Measurements from ENCODE around the gene HBQ1. TPM values are rescaled to one million over a fixed set of nuclear protein-coding genes. Genes with fewer than 3 reads are reported as not detected.
"Not testable (repeated sequence)": the region's sequence is repeated elsewhere in the genome, so short reads cannot be mapped to it uniquely, and the experiment has no call there.

The HBQ1 gene
- total RNA-seq, 2 donors from 2014 or later = not detected

DNA sequence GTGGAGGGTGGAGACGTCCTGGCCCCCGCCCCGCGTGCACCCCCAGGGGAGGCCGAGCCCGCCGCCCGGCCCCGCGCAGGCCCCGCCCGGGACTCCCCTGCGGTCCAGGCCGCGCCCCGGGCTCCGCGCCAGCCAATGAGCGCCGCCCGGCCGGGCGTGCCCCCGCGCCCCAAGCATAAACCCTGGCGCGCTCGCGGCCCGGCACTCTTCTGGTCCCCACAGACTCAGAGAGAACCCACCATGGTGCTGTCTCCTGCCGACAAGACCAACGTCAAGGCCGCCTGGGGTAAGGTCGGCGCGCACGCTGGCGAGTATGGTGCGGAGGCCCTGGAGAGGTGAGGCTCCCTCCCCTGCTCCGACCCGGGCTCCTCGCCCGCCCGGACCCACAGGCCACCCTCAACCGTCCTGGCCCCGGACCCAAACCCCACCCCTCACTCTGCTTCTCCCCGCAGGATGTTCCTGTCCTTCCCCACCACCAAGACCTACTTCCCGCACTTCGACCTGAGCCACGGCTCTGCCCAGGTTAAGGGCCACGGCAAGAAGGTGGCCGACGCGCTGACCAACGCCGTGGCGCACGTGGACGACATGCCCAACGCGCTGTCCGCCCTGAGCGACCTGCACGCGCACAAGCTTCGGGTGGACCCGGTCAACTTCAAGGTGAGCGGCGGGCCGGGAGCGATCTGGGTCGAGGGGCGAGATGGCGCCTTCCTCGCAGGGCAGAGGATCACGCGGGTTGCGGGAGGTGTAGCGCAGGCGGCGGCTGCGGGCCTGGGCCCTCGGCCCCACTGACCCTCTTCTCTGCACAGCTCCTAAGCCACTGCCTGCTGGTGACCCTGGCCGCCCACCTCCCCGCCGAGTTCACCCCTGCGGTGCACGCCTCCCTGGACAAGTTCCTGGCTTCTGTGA lies 3.5 kb upstream of the HBQ1 start, which contains the start of gene HBA1:
TSS of gene HBA1 (plus strand) at position 204 of the 906 bp plus-strand sequence. CDS start at position 241, 37 bp downstream.
- H3K4me1 ChIP-seq = peaks cover 11% of the 10 kb centered on the region
- H3K9ac ChIP-seq (ENCODE audit: low read depth in 2 of 2, low read length in 2 of 2); H3K9me3 ChIP-seq; H3K4me3 ChIP-seq; H3K27ac ChIP-seq; intact Hi-C loops (cut with DNase I); DNase-seq; H3K36me3 ChIP-seq: not testable (repeated sequence)
- H3K27me3 ChIP-seq = peaks cover 59% of the 10 kb centered on the region

GRCh38 chr16:177394-177822 lies 2.9 kb upstream of the HBQ1 start:
- intact Hi-C loops (cut with DNase I) = no loop called here
- Histone ChIP-seq H3K4me3 (no peak overlapping the region), H3K27me3 (peaks cover 59% of the 10 kb centered on the region), H3K4me1 (peaks cover 11% of the 10 kb centered on the region), H3K9me3 (no peaks in the 10 kb centered on the region), H3K36me3 (no peaks in the 10 kb centered on the region), H3K27ac (no peak overlapping the region), H3K9ac (ENCODE audit: low read depth in 2 of 2, low read length in 2 of 2) (no peak overlapping the region)
- TF ChIP-seq, protein P1, sequence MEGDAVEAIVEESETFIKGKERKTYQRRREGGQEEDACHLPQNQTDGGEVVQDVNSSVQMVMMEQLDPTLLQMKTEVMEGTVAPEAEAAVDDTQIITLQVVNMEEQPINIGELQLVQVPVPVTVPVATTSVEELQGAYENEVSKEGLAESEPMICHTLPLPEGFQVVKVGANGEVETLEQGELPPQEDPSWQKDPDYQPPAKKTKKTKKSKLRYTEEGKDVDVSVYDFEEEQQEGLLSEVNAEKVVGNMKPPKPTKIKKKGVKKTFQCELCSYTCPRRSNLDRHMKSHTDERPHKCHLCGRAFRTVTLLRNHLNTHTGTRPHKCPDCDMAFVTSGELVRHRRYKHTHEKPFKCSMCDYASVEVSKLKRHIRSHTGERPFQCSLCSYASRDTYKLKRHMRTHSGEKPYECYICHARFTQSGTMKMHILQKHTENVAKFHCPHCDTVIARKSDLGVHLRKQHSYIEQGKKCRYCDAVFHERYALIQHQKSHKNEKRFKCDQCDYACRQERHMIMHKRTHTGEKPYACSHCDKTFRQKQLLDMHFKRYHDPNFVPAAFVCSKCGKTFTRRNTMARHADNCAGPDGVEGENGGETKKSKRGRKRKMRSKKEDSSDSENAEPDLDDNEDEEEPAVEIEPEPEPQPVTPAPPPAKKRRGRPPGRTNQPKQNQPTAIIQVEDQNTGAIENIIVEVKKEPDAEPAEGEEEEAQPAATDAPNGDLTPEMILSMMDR (IDR thresholded peaks at IDR 0.05) = no peak
- no peak for DNase-seq

GRCh38 chr16:177981-178667 lies 2.1 kb upstream of the HBQ1 start:
- DNase-seq = no peak
- no peak overlapping the region for H3K9ac ChIP-seq (ENCODE audit: low read depth in 2 of 2, low read length in 2 of 2)
- peaks cover 11% of the 10 kb centered on the region for H3K4me1 ChIP-seq
- intact Hi-C loops (cut with DNase I) = no loop called here
- H3K27me3 ChIP-seq = peaks cover 59% of the 10 kb centered on the region
- H3K4me3 ChIP-seq = no peak overlapping the region
- TF ChIP-seq, protein P1 (IDR thresholded peaks at IDR 0.05) = no peak
- no peaks in the 10 kb centered on the region for H3K36me3 ChIP-seq
- H3K27ac ChIP-seq = no peak overlapping the region
- no peaks in the 10 kb centered on the region for H3K9me3 ChIP-seq

DNA sequence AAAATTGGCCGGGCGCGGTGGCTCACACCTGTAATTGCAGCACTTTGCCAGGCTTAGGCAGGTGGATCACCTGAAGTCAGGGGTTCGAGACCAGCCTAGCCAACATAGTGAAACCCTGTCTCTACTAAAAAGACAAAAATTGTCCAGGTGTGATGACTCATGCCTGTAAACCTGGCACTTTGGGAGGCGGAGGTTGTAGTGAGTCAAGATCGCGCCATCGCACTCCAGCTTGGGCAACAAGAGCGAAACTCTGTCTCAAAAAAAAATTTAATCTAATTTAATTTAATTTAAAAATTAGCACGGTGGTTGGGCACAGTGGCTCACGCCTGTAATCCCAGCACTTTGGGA lies 1.6 kb upstream of the HBQ1 start:
- Histone ChIP-seq H3K9me3 (no peaks in the 10 kb centered on the region), H3K36me3 (no peaks in the 10 kb centered on the region), H3K27ac (no peak overlapping the region), H3K27me3 (peaks cover 56% of the 10 kb centered on the region), H3K4me3 (no peak overlapping the region), H3K4me1 (peaks cover 11% of the 10 kb centered on the region), H3K9ac (ENCODE audit: low read depth in 2 of 2, low read length in 2 of 2) (no peak overlapping the region)
- no peak for DNase-seq
- TF ChIP-seq, protein P1 (IDR thresholded peaks at IDR 0.05) = no peak
- intact Hi-C loops (cut with DNase I) = no loop called here

- H3K9ac ChIP-seq (ENCODE audit: low read depth in 2 of 2, low read length in 2 of 2) = no peak overlapping the region
- no peaks in the 10 kb centered on the region for H3K36me3 ChIP-seq
- no peak overlapping the region for H3K4me3 ChIP-seq
- intact Hi-C loops (cut with DNase I) = loop anchor here (5.0 kb wide), 1 partner anchor 72 kb away; no protein-coding TSS in a partner anchor
- peaks cover 56% of the 10 kb centered on the region for H3K27me3 ChIP-seq
- H3K9me3 ChIP-seq = no peaks in the 10 kb centered on the region
- TF ChIP-seq, protein P1 (IDR thresholded peaks at IDR 0.05) = no peak
- no peak overlapping the region for H3K27ac ChIP-seq
- DNase-seq = no peak
- peaks cover 11% of the 10 kb centered on the region for H3K4me1 ChIP-seq
Observed at GRCh38 chr16:179211-180092, 807 bp upstream of the HBQ1 start.

Measured in colonic mucosa (tissue), 4 donors.